ENCODE results near the gene GRK5.

The GRK5 gene

DNA sequence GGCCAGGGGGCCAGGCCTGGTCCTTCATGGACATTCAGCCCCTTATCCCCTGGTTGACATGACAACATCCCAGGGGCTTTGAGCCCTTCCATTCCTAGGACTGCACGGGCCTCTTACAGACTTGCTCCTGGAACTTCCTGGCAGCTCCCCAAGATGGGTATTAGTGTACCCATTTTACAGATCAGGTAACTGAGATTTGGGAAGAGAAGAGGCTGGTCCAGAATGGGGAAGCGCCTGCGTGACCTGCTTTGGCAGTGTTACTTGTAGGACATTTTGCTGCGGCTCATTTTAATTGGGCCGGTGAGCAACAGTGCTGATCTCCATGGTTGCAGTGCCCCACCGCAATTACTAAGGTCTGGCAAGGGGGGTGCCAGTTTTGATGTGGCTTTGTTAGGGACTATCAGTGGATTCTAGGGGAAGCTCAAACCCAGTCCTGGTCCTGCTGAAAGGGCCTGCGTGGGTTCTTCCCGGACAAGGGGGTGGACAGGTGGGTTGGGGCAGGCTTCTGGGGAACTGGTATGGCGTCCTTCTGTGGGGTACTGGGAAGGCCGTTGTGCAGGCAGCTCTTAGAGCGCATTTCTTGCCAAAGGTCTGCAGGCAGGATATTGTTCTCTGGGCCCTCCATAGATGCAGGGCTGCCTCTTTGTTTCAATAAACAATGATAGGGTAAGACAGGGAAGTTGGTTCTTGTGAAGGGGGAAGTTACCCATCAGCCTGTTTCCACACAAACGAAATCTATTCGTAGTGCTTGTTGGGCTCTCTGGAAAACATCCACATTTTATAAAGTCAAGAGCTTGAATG lies 197.5 kb downstream of the GRK5 start:
- no peak for DNase-seq (ENCODE audit: low read depth in 3 of 3)

- DNase-seq (ENCODE audit: low read depth in 3 of 3), result no peak
Measured at GRCh38 chr10:119405520-119405807, 198.1 kb downstream of the GRK5 start.

DNA sequence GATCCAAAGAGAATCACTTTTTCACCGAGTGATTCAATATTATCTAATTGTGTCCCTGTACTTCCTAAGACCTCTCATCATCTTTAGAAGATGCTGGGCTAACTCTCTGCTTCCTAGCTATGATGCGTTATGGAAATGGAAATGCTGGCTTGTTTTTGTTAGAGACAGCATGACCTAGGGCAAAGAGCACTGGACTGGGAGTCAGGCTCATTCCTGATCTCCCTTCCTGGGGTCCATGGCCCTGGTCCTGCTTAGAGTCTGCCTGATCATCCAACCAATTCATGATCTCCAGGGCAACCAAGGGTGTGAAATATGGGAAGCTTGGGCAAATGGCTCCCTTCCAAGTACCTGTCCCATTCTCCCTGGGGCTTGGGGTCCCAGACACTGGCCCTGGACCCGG lies 198.8 kb downstream of the GRK5 start:
- no peak for DNase-seq (ENCODE audit: low read depth in 3 of 3)

DNA sequence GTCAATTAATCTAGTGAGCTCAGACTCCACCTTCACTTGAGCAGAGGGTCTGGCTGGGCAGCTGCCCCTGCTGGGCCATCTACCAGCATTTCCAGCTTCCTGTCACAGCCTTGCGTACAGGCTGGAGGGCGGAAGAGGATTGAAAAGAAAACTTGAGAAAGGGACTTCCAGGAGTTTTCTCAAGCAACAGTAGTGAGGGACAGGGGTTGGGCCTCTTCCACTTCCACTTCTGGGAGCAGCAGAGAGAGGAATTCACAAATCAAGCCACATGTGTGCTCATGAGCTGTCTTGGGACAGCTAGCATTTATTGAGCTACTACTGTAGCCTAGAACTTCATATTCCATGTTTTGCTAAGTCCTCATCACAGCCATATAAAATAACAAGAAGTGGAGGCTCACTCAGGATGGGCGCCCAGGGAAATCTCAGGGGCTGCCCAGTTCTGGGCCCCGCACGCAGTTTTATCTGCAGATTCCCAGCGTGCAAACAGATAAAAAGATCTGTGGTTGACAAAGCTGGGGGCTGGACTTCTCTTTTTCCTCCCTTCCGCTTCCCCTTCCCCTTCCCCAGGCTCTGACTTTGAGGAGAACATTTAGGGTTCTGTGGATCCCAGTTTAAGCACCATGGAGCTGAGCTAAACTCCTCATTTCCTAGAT lies 199.4 kb downstream of the GRK5 start:
- DNase-seq (ENCODE audit: low read depth in 3 of 3), result no peak

DNA sequence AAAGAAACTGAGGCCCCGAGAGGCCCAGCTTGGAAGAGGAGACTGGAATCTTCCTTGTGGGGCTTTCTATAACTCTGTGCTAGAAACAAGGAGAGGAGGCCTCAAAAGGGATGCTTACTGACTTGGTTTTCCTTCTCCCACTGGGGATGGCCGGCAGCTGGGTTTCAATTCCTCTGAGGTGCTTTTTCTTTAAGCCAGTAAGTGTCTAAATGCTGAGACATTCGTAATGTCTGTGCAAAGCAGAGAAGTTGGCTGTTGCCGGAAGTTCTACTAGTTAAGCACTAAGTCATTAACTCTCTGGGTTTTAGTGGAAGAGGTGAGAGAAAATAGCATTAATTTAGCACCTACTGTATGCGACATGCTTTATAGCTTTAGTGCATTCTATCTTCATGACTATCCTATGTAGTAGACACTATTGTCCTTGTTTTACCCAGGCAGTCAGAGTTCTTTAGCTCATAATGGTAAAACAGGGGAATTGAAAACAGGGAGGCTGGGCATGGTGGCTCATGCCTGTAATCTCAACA lies 199.9 kb downstream of the GRK5 start:
- DNase-seq (ENCODE audit: low read depth in 3 of 3), result no peak

DNA sequence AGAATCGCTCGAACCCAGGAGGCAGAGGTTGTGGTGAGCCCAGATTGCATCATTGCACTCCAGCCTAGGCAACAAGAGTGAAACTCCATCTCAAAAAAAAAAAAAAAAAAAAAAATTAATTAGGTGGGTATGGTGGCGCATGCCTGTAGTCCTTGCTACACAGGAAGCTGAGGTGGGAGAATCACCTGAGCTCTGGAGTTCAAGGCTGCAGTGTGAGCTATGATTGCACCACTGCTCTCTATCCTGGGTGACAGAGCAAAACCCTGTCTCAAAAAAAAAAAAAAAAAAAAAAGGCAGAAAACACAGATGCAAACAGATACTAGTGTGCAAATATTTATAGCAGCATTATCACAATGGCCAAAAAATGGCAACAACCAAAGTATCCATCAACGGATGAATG lies 200.7 kb downstream of the GRK5 start:
- no peak for DNase-seq (ENCODE audit: low read depth in 3 of 3)

- no peak for DNase-seq (ENCODE audit: low read depth in 3 of 3)
Measured at GRCh38 chr10:119408969-119409371, 201.6 kb downstream of the GRK5 start.

- DNase-seq (ENCODE audit: low read depth in 3 of 3), result no peak
Measured at GRCh38 chr10:119409385-119409784, 202.0 kb downstream of the GRK5 start.

GRCh38 chr10:119409906-119410305 lies 202.5 kb downstream of the GRK5 start:
- DNase-seq (ENCODE audit: low read depth in 3 of 3), result no peak

DNA sequence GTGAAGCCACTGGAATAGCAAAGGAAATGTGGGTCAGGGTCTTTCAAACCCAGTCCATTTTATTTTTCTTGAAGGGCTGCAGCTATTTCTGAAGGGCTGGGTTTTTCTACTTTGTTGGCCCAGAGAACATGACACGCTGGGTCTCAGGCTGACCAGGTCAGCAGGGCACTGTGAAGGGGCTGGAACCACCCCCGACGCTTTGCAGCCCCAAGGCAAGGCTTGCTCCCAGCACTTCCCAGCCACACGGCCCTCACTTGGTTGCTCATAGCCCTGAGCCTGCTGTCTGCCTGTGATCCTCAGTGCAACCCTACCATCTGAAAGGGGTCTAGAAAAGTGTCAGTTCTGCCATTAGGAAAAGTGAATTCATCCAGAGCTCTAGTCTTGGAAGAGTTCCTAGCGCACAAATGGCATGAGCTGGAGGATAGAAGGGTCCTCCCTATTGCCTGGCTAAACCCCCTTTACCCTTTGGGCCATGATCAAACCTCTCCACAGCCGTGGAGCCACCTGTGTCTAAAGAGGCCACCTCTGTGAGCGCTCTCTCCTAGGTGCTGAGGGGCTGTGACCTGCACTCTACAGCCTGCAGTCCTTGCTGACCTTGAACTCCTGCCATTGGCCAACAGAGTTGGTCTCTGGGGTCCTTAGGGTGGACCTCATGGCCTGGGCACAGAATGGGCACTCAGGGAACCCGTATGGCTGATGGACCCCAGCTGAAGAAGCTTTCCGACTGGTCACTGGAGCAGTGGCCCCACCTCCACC lies 203.2 kb downstream of the GRK5 start:
- no peak for DNase-seq (ENCODE audit: low read depth in 3 of 3)

DNA sequence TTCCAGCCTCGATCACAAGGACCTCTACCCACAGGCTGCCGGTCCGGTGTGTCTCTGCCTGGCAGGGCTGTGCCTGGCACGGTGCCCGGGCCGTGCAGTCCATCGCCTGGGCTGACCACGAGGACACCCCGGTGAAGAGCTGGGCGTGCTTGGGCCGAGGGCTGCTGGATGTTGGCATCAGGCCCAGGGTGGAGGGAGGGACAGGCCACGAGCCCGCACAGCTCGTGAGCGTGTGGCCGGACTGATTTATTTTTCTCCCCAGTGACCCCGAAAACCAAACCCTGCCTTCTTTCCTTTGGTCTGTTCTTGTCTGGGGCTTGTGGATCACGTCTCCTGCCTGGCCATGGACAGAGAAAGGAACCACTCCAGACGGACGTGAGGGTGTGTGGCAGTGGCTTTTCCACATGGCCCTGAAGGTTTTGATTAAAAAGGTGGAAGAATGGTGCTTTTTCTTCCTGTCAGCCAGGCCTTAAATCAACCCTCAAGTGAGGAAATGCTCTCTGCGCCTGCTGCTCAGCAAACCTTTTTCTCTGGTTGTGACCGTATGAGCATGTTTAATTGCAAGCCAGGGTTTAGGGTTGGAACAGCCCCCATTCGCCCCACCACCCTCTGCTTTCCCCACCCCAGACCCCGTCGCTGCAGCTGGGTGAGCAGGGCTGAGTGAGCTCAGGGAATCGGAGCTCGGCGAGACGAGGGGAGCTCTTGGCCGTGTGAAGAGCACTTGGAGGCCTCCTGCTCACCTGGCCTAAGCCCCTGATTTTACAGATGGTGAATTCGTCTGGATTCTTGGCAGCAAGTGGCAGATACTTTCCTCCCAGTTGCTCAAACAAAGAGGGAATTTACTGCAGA lies 205.1 kb downstream of the GRK5 start:
- DNase-seq (ENCODE audit: low read depth in 3 of 3), result no peak

DNA sequence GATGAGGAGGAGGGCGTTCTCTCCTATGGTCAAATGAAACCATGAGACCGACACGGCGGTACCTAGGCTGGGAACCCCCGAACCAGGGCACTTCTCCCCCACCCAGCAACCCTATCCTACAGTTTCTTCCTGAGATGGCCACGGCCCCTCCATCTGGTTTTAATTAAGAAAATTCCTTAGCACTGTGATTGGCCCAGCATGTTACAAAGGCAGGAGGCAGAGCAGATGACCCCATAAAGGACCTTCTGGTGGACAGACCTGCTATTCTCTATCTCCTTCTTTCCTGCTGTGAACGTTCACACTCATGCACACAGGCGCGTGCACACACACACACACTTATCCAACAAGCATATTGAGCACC lies 205.7 kb downstream of the GRK5 start:
- no peak for DNase-seq (ENCODE audit: low read depth in 3 of 3)

- no peak for DNase-seq (ENCODE audit: low read depth in 3 of 3)
Measured at GRCh38 chr10:119413471-119414080, 206.2 kb downstream of the GRK5 start.

- no peak for DNase-seq (ENCODE audit: low read depth in 3 of 3)
Measured at GRCh38 chr10:119414081-119414611, 206.8 kb downstream of the GRK5 start.

DNA sequence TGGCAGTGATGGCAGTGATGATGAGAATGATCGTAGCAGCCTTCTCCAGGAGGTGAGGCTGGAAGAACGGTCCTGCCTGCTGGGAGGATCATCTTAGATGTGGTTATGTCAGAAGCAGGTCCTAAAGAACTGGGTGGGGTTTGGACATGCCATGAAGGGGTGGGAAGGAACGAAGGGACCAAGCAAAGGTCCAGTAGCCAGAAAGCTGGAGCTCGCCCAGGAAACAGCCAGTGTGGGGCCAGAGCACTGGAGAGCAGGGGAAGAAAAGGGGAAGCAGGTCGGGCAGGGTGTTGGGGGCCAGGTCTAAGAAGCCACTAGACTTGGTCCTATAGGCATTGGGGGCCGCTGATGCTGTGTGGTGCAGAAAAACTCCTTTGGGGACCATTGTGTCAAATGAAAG lies 207.8 kb downstream of the GRK5 start:
- DNase-seq (ENCODE audit: low read depth in 3 of 3), result no peak

- no peak for DNase-seq (ENCODE audit: low read depth in 3 of 3)
Measured at GRCh38 chr10:119415536-119416503, 208.4 kb downstream of the GRK5 start.

DNA sequence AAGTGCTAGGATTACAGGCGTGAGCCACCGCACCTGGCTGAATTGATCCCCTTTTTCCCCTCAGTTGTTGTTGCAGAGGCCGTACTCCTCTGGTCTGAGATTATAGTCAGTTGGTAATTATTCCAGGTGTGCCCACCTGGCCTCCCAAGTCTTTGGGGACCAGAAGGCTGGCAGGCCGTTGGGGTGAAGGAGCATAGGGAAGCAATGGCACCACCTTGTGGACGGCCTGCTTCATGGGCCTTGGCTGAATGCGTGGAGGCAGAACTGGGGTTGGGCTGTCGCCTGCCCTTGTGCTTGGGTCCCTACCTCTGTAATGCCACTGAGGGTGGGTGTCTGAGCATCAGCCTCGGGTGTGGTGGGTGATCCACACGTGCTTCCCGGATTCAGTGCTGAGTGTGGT lies 209.5 kb downstream of the GRK5 start:
- DNase-seq (ENCODE audit: low read depth in 3 of 3), result peak; percentile 49 to 60 (median 55)

DNA sequence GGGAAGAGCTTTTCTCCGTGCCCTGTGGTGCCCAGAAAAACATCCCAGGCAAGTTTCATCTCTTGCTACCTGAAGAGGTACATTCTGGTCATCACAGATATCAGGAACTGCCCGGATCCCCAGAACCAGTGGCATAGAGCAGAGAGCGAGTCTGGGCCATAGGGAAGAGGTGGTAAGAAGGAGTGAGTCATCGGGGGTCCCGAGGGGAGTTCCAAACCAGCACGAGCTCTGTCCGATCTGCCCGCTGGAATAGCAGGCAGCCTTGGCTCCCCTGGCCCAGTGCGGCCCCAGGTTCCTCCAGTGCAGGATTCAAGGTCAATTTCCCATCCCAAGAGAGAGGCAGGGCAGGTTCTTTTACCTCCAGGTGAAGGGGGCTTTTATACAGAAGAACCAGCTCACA lies 210.5 kb downstream of the GRK5 start:
- DNase-seq (ENCODE audit: low read depth in 3 of 3), result no peak

DNA sequence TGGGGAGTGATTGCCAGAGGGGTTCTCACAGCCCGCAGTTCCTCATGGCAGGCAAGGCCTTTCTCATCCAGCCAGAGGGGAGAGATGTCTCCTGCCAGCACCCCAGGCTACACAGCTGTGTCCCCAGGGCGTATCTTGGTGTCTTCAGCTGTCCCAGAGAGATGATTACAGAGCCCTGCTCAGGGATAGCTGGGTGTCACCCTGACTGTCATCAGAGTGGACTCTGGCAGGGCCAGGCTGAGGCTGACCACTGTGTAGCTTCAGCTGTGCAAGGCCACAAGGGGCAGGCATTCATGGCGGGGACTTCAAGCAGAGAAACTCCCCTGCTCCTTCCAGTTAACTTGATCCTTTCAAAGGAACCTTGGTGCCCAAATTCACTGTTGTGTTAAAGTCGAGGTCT lies 211.0 kb downstream of the GRK5 start:
- no peak for DNase-seq (ENCODE audit: low read depth in 3 of 3)

GRCh38 chr10:119419931-119420330 lies 212.6 kb downstream of the GRK5 start:
- DNase-seq (ENCODE audit: low read depth in 3 of 3), result no peak

Measured in stimulated activated CD4-positive, alpha-beta T cell treated with anti-CD3 and anti-CD28 coated beads, TNF-alpha, amount 100 ng/mL, for 4 hours (primary cell).